GF-D8 (cell line): ENCODE measurements around the gene TTC13.
A peak's percentile ranks its signal among the peaks of the same experiment; 100 is the strongest.

Source experiments
- DNase-seq: peaks from one replicate; lab custom pipeline; 2025; lab: John Stamatoyannopoulos, UW

TTC13 gene

DNA sequence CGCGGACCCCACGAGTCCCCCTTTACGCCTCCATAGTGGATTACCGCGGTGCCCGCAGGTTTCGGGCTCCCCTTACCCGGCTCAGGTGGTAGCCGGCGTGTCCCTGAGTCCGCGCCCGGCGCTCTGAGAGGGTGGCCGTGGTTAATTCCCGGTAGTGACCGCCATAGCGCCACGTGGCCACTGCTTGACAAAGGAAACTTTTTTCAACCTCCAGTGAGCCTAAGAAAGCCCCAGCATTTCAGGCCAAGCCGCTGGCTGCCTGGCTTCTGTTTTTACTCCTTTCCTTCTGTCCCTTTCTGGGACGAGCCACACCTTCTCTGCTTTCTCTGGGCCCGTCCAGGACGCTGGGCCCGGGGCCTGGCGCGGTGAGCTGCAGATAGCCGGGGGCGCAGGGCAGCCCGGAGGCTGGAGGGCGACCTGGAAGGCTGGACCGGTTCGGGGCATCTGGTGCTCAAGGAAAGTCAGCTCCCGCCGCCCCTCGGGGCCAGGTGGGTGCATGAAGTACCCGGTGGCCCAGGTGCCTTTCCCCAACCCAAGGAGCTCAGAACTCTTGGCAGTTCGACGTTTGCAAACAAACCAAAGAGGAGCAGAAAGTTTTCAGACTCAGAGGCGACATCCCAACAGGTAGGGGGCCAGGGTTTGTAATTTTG is 109.8 kb downstream of the TTC13 start:
- no peak for DNase-seq

DNA sequence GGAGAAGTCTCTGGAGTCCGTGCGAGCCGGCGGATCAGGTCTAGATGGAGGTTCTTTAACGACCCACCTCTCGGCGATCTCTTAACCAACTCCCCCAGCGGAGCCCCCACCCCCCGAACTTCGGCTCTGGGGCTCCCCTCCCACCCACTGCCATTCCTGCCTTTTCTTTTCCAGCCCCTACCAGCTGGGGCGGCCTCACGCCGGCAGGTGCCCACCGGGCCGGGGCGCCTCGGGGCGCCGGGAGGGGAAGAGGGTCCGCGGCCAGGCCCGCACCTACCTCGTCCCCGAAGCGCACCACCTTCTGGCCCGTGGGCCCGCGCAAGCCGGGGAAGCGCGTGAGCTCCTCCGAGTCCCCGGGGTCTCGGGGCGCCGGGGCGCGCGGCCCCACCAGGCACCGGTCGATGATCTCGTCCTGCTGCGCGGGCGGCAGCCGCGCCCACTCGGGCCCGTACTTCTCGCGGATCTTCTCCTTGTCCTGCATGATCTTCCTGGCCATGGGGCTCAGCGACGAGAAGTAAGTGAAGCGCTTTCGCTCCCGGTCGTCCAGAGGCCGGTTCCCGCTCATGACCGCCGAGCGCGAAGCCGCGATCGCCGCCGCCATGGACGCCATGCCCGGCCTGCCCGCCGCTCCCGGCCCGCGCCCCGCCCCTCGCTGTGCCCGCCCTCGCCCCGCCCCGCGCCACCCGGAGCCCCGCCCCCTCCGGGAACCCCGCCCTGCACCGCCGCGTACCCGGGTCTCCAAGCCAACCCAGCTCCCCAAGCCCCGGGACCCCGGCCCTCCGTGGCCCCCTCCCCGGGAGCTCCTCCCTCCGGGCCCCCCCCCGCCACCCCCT is 110.5 kb downstream of the TTC13 start, which contains the start of gene C1orf198:
Gene C1orf198, minus strand, starts transcription at position 619 of the 833 bp plus-strand sequence. Its CDS starts 9 bp downstream, at position 610.
- no peak for DNase-seq

DNA sequence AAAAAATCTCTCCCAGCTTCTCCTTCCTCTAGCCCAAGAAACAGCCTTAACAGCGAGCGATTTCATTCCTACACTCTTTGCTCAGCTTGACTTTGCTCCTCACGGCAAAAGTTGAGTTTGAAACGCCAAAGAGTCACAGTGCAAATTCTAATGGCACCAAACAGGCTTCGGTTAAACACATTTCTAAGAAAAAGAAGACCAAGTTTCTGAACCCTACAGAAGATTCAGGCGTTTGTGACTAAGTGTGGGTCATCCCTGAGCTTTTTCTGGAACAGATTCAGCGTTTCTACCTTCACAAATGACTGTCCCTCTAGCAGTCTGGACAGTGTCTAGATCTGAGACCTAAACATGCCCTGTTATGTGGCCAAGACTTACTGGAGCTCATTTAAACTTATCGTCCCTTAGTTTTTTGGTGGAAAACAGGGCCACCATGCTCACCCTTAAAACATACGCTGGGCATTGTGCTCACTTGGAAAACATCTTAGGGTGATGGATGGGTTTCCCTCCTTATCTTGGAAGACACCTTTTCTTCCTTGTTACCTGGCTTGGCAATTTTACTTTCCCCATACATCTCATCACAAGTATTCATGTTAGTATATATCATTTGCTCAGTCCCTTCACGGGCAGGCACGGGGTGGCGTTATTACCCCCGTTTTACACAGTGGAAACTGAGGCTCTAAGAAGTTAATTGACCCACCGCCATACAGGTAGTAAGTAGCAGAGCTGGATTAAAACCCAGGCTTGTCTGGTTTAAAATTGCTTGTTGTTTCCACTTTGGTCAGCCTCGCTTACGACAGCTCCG is 111.4 kb downstream of the TTC13 start:
- DNase-seq = no peak

DNA sequence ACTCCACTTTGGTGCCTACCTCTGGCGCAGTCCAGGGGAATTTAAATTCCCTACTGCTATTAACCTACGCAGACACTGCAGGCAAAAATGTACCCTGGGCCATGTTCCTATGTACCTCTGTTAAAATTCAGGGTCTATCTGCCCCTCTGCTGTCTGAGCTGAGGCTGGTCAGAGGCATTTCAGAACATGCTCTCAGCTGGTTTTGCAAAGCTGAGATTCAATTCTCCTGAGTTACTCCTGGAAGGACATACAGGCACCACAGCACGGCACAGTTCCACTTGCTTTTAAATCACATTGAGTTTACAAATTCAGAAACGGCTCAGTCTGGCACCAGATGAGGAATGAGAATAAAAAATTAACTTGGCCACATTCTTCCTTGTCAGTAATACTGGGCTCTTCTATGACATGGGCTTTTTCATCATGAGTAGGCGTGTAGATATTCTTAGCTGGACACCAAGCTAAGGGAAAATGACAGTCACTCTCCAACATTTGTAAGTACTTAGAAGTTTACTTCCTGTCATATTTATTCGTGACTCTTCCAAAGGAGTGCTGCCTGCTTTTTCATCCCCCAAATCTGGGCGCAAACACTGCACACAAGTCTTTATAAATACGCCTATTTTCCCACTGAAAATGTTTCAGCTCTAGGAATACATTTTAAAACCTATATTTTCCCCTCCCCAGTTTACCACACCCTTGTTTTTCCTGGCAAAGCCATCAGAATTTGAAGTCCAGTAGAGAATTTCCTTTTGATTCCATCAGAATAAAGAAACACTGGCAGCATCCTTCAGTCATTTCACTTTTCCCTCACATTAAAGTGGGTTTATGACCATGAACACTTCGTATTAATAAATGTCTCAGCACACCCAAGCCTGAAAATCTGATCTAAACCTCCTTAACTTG is 112.2 kb downstream of the TTC13 start:
- no peak for DNase-seq

DNA sequence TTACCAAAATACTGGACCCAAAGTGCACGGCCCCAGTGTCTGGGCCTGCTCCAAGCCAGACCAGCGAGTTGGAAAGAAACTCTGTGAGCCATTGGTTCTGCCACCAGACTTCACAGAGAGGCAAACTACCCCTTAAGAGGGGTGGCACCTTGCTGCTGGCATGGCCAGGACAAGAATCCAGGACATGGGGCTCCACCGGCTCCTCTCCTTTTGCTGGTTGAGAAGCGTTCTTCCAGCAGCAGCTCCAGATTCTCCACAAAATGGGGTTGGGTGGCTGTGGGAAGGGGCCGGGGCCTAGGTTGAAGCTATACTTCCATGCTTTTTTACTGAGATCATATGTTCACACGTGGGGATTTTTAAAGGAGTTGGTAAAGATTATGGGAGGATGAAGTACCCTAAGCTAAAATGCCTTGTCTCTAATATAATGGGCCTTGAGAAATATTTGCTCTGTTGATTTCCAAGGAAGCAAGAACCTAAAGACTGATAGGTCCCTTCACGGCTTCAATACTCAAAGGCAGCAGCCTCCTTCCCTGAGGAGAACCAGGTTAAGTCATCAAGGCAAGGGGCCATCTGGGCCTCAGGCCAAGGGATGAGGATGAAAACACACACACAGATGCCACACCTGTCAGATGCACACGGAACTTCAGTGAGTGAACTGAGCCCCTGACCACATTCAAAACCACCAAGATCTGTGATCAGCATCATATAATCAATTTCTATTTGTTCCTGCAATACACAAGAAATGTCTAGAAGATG is 113.4 kb downstream of the TTC13 start:
- no peak for DNase-seq

DNA sequence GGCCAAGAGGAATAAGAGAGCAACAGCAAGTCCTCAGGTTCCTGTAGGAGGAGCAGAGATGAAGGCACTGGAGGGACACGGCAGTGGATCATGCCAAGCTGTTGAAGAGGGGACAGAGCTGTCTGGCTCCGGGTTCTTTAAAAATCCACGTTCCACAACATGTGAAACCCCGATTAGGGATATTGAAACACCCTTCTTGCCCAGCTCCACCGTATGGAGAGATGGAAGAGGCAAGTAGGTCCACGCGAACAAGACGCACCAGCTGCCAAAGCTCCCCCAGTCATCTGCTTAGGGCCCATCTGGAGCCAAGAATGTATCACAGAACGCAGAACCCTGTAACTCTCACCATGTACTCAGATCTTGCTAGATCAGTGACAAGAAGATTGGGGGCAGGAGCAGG is 114.2 kb downstream of the TTC13 start:
- DNase-seq = no peak

DNA sequence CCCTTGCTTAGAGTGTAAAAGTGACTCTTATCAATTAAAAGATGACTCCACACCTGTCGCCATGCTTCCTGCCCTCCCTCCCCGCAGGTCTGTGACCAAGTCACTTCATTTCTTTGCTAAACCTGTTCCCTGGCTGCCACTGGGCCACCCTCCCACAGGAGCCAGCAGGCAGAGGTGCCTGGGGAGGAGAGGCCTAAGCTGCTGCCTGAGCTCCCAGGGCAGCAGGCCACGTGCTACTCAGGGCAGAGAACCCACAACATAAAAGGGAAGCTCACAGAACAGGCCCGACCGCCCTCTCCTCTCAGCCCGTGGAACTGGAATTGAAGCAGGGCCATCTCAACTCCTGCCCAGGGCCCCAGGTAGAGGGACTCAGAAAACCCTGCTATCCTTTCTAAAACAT is 115.2 kb downstream of the TTC13 start:
- peak; percentile 62 for DNase-seq

- no peak for DNase-seq
Measured at GRCh38 chr1:230861970-230862595, 116.6 kb downstream of the TTC13 start.

- DNase-seq = no peak
Measured at GRCh38 chr1:230861489-230861888, 117.2 kb downstream of the TTC13 start.

- DNase-seq = no peak
Measured at GRCh38 chr1:230860617-230861384, 117.9 kb downstream of the TTC13 start.

DNA sequence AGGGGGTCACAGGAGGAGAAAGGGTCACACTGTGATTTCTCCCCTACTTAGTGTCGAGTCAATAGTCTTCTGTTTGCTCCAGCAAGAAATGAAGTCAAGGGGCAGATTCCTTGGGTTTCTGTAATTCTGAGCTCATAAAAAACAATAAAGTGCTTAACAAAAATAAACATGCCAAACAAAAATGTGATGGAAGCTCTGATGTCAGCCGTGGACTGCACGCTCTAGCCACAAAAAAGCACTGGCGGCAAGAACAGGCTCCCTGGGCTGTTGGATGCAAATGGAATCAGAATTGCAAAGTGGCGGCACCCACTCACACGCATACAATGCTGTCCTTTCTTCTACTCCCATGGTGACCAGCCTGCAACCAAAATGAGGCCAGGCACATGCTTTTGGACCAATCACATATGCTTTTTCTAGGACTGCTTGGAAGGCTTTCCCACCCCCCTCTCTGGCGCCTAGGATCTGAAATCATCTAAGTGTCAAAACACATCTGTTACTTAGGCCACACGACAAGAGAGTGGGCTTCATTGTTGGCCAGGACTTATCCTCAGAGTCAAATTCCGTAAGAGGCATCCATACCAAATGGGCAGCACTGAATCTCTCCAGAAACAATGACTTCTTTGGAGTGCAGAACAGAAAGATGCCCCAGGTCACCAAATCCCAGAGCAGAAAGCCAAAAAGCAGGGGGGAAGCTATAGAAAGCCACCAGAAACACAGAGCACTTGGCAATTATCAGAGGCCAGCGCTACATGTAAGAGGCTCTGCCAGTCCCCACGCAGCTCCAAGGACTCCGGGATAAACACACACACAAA is 119.5 kb downstream of the TTC13 start:
- no peak for DNase-seq

DNA sequence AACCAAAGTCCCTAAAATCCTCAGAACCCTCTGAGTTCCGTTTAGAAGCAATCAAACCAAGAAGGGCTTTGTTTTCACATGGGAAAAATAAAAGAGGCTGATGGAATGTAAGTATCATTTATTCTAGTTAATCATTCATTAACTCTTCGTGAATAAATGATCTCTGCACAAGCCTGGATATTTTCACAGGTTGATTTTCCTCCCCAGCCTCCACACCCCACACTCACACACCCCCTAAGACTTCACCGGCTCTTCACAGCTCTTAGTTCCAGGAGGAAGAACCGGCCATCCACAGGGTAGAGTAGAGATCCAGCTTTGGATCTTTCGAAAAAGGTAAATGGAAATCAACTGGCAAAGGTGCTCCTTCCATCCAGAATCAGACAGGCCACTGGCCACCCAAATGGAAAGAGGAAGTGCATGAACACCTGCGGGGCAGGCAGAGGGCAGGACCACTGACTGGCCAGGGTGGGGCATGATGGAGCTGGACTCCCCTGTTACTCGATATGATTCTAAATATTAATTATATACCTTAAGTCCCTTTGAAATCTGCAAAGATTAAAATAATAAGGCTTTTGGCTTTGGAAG is 120.3 kb downstream of the TTC13 start:
- no peak for DNase-seq

DNA sequence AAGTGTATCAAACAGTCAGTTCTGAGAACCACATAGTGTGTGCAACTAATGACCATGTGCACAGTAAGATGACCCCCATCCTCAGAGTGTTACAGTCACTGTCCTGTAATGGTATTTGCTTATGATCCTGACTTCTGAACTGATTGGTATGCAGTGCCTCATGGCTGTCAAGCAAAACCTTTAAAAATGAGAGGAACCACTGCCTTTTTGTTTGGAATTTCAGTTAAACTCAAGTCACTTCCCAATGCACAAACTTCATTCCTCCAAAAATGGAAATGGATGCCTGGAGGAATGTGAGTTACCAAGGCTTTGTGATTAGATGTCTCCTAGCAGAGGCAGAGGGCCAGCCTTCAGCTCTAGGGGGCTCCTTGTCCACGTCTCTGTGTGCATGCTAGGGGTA is 120.8 kb downstream of the TTC13 start:
- no peak for DNase-seq

DNA sequence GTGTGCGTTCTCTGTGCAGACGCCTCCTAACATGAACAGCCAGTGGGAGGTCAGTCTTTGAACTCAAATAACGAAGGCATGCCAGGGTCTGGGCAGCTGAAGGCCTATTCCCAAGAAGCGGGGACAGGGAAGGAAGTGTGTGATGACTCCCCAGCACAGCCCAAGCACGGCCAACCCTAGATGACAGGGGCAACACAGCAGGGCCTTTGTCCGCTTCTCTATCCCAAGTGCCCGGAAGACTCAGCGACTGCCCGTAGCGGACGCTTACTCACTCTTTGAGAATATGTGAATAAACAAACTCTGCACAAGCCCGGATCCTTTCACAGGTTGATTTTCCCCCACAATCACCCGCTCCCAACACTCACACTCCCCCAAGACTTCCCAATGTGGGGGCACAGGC is 121.6 kb downstream of the TTC13 start:
- no peak for DNase-seq
